Measurements from ENCODE around the gene XRCC3. TPM values are rescaled to one million over a fixed set of nuclear protein-coding genes. Genes with fewer than 3 reads are reported as not detected.

The XRCC3 gene
- total and polyA plus RNA-seq, 10 of the 15 experiments (the other 5 are each of a cell fraction or from before 2014, with no cell fraction given), result 0.37 to 52.0 (median 26.8) TPM

DNA sequence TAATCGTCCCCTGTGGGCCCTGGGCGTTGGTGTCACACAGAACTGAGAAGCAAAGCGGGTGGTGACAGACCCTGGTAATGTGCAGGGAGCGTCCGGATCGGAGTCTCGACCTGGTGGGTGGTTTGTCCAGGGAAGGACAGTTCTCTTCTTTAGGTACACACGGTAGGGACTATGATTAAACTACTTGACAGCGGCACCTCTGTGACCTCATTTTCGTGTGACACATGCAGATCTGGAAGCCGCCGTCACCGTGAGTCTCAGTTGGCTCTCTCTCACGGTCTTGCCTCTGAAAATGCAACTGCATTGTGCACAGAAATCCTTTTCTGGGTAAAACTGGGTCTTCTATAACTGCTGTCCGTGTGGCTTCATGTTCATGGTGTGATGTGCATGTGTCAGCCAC lies 32.1 kb downstream of the XRCC3 start (continued):
- TF ChIP-seq BMI1 (IDR thresholded peaks at IDR 0.05; ENCODE audit: borderline replicate concordance) (no peak), EED (IDR thresholded peaks at IDR 0.05; ENCODE audit: low read depth) (no peak), YBX1 (IDR thresholded peaks at IDR 0.05) (no peak)
- TF ChIP-seq, protein P1, sequence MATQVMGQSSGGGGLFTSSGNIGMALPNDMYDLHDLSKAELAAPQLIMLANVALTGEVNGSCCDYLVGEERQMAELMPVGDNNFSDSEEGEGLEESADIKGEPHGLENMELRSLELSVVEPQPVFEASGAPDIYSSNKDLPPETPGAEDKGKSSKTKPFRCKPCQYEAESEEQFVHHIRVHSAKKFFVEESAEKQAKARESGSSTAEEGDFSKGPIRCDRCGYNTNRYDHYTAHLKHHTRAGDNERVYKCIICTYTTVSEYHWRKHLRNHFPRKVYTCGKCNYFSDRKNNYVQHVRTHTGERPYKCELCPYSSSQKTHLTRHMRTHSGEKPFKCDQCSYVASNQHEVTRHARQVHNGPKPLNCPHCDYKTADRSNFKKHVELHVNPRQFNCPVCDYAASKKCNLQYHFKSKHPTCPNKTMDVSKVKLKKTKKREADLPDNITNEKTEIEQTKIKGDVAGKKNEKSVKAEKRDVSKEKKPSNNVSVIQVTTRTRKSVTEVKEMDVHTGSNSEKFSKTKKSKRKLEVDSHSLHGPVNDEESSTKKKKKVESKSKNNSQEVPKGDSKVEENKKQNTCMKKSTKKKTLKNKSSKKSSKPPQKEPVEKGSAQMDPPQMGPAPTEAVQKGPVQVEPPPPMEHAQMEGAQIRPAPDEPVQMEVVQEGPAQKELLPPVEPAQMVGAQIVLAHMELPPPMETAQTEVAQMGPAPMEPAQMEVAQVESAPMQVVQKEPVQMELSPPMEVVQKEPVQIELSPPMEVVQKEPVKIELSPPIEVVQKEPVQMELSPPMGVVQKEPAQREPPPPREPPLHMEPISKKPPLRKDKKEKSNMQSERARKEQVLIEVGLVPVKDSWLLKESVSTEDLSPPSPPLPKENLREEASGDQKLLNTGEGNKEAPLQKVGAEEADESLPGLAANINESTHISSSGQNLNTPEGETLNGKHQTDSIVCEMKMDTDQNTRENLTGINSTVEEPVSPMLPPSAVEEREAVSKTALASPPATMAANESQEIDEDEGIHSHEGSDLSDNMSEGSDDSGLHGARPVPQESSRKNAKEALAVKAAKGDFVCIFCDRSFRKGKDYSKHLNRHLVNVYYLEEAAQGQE (IDR thresholded peaks at IDR 0.05; ENCODE audit: low read depth, low read length), result no peak
- TF ChIP-seq, protein P2, sequence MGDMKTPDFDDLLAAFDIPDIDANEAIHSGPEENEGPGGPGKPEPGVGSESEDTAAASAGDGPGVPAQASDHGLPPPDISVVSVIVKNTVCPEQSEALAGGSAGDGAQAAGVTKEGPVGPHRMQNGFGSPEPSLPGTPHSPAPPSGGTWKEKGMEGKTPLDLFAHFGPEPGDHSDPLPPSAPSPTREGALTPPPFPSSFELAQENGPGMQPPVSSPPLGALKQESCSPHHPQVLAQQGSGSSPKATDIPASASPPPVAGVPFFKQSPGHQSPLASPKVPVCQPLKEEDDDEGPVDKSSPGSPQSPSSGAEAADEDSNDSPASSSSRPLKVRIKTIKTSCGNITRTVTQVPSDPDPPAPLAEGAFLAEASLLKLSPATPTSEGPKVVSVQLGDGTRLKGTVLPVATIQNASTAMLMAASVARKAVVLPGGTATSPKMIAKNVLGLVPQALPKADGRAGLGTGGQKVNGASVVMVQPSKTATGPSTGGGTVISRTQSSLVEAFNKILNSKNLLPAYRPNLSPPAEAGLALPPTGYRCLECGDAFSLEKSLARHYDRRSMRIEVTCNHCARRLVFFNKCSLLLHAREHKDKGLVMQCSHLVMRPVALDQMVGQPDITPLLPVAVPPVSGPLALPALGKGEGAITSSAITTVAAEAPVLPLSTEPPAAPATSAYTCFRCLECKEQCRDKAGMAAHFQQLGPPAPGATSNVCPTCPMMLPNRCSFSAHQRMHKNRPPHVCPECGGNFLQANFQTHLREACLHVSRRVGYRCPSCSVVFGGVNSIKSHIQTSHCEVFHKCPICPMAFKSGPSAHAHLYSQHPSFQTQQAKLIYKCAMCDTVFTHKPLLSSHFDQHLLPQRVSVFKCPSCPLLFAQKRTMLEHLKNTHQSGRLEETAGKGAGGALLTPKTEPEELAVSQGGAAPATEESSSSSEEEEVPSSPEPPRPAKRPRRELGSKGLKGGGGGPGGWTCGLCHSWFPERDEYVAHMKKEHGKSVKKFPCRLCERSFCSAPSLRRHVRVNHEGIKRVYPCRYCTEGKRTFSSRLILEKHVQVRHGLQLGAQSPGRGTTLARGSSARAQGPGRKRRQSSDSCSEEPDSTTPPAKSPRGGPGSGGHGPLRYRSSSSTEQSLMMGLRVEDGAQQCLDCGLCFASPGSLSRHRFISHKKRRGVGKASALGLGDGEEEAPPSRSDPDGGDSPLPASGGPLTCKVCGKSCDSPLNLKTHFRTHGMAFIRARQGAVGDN (IDR thresholded peaks at IDR 0.05), result no peak
